NCI-H2107 treated with DMSO at 0.1 percent for 48 hours (cell line): ENCODE data around the gene TRMT11.
"Not testable (repeated sequence)": the region's sequence is repeated elsewhere in the genome, so short reads cannot be mapped to it uniquely, and the experiment has no call there.

Source experiments
- DNase-seq: peaks from one replicate; lab custom pipeline; 2025; ENCODE audit not compliant: unreplicated experiment; lab: John Stamatoyannopoulos, UW

TRMT11 gene

DNA sequence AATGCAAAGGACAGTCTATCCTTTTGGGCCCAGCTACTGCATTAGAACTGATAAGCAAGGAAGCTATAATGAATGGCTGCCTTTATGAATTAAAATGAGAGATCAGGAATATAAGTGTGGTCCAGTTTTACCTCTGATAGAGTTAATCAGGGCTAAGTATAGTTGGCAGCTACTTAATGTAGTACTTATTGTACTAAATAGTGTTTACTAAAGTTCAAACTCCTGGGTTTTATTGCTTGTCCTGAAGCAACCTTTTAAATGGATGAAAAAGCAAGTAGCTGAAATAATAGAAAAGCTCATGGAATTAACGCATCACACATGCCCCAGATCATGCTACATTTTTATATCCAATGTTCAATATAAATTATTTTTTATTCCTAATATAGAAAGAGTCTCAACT, 5.3 kb downstream of the TRMT11 start:
- DNase-seq: no peak

GRCh38 chr6:125994670-125995488, 8.5 kb downstream of the TRMT11 start:
- DNase-seq: no peak

- peak; percentile 59 for DNase-seq
These were observed 9.7 kb downstream of the TRMT11 start for GRCh38 chr6:125995972-125996580.

DNA sequence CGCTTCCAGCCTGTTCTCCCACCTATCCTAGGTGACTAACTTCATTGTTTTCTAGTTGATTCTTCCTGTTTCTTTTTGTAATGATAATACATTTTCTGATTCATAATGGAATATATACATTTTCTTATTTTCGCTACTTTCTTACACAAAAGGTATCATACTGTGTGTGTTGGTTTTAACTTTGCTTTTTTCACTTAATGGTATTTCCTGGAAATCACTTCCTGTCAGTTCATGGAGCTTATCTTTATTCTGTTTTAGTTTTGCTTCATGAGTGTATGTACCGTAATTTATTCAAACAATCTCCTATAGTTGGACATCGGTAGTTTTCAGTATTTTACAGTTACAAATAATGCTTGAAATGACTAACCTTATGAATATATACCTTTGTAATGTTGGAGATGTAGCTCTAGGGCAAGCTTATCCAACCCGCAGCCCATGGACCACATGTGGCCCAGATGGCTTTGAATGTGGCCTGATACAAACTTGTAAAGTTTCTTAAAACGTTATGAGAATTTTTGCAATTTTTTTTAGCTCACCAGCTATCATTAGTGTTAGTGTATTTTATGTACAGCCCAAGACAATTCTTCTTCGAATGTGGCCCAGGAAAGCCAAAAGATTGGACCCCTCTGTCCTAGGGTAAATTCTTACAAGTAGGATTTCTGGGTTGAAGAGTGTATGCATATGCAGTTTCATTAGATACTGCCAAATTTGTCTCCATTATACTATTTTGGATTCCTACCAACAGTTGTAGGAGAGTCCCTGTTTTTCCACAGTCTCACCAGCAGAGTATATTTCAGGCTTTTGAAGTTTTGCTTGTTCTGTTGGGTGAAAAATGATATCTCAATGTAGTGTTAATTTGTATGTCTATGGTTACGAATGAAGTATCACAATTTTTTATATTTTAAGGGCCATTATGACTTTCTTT, 16.7 kb downstream of the TRMT11 start:
- no peak for DNase-seq

GRCh38 chr6:126007800-126008199, 21.5 kb downstream of the TRMT11 start:
- DNase-seq: no peak

DNA sequence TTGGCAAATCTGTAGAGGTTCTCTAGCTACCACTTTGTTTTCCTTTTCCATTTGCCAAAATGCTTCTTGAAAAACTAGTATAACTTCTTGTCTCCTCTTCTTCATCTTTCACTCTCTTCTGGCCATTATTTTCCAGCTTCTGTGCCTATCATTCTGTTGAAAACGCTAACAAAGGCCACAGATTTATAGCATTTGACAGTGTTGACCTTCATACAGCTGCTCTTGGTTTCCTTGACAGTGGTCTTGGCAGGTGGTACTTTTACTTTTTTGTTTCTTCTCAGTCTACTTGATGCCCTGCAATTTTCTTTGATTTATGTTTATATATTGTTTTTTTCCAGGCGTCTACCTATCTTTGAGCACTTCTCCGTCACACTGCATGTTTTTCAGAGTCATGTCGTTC, 23.7 kb downstream of the TRMT11 start:
- DNase-seq: no peak

- no peak for DNase-seq
These were observed 29.5 kb downstream of the TRMT11 start for GRCh38 chr6:126015863-126016262.

DNA sequence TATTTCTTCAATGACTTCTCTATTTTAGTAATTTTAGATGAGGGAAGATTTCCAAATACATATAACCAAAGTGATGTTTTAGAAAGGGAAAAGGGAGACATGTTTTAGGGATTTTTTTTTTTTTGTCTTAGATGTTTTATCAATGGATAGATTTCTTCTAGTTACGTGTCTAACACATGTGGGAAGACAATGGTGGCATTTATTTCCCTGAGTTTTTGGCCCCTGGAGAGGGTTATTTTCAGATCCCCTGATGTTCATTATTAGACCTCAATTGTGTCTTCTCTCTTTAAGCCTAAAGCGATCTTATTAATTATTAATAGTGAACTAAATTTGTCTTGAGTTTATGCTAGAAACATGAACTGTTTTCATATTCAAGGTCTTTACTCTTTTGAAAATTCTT, 30.3 kb downstream of the TRMT11 start:
- DNase-seq: no peak

- DNase-seq: no peak
These were observed 31.3 kb downstream of the TRMT11 start for GRCh38 chr6:126017668-126018067.

- no peak for DNase-seq
These were observed 34.1 kb downstream of the TRMT11 start for GRCh38 chr6:126020305-126021050.

DNA sequence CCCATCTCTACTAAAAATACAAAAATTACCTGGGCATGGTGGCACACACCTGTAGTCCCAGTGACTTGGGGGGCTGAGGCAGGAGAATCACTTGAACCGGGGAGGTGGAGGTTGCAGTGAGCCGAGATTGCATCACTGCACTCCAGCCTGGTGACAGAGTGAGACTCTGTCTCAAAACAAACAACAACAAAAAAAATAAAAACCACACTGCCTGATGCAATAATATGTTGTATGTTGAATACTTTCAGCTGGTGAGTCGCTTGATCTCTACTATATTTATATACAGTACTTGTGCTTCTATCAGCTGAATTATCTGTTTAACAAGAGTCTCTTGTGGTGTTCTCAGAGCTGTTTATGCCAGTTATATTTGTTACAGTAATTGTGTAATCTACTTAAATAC, 37.1 kb downstream of the TRMT11 start:
- DNase-seq: not testable (repeated sequence)

GRCh38 chr6:126026001-126026400, 39.7 kb downstream of the TRMT11 start:
- no peak for DNase-seq

DNA sequence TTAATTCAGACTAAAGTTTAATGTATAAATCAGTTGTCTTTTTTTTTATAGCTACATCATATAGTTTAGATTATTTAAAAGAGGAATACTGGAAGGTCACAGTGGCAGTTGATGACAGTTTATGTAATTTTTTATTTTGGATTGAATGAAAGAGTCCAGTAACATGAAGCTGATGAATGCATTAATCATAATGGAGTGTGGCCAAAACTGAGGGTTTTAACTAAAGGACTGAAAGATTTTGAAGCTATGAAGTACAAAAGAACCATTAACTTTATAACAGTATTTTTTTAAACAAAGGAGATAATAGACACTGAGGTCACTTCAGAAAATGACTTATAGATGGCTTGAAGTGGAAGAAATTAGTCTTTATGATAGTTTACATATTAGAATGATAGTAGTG, 41.3 kb downstream of the TRMT11 start:
- no peak for DNase-seq

- no peak for DNase-seq
These were observed 43.7 kb downstream of the TRMT11 start for GRCh38 chr6:126030045-126030444.

GRCh38 chr6:126033696-126034095, 47.4 kb downstream of the TRMT11 start:
- peak; percentile 30 for DNase-seq

DNA sequence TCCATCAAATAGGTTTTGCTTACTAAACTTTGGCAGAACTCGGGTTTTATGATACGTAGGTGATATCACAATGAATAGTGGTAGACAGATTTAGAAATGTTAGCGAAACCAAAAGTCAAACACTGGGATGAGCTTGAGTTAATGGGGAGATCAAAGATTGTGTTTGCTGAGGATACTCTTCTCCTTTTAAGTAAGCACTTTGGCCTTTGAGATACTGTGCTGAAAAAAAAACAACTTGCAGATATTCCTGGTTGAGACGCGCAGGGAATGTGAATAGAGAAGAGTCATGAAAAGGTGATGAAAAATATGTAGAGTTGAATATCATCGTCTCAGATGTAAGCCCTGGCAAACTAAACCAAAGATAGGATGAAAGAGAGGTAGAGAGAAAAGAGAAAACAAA, 48.3 kb downstream of the TRMT11 start:
- no peak for DNase-seq

- DNase-seq: no peak
These were observed 49.4 kb downstream of the TRMT11 start for GRCh38 chr6:126035764-126036163.

DNA sequence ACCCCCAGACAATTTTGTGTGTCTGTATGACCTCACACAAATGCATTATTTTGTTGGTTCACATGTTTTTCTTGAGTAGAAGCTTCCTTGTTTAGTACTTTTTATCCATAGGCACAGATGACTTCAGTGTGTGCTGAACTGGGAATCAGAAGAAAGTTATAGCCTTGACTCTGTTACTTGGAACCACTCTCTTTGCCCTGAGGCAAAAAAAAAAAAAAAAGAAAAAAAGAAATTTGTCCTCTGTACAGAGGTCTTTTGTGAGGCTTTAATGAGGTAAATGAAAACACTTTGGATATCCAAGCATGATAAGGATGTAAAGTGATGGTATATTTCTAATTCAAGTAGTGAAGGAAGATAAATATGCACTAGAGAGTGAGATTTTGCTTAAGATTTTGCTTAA, 51.9 kb downstream of the TRMT11 start:
- DNase-seq: no peak

GRCh38 chr6:126039284-126039683, 52.9 kb downstream of the TRMT11 start:
- no peak for DNase-seq

DNA sequence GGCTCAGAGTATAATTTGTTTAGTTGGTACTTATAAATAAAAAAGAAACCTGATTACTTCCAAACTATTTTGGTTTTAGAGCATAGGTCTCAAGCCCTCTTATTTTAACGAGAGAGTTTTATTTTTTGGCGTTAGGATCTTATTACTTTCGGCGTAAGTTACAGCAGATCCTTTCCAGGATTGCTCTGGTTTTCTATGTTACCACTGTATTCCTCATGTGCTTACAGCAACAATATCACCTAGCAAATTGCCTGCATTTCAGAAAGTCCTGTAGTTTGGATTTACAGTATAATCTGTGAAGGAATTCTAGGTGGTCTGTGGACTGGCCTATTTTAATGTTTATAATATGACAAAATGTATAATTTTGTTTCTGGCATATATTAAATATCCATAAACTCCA, 54.1 kb downstream of the TRMT11 start:
- DNase-seq: no peak

DNA sequence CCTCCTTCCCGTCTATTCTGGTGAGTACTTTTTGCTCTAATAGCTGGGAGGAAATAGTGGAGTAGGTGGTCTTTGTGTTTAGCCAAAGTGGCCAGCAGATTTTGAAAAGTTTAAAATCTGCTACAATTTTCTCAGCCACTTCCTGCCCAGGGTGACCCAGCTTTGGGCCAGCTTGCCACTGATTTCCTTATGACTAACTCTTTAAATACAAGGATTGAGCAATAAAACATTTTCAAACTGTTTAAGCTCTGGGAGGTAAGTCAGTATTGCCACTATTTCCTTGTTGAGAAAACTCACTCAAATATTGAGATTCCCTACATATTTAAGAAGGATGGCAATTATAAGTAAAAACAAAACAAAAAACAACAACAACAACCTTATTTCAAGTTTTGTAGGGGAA, 54.5 kb downstream of the TRMT11 start:
- no peak for DNase-seq
